Activated CD8-positive, alpha-beta T cell treated with anti-CD3 and anti-CD28 coated beads for 36 hours (primary cell): ENCODE measurements around the gene NFIA. TPM values are rescaled to one million over a fixed set of nuclear protein-coding genes. Genes with fewer than 3 reads are reported as not detected.
A peak's percentile ranks its signal among the peaks of the same experiment; 100 is the strongest.

Experiments used
- ATAC-seq: fragments of 200-7000 bp; cut with Tn5 transposase; one replicate; pipeline ENCODE4 v1.10.0; 2021; ENCODE audit warnings: mild to moderate bottlenecking, moderate library complexity
- CTCF ChIA-PET: fragments of 350-600 bp; sonication (Branson Sonifier 250); formaldehyde crosslinking; loops from one replicate; lab custom pipeline; 2021; ENCODE audit warnings: antibody characterized with exemption; lab: Charles Lee
- POLR2A ChIA-PET: fragments of 350-600 bp; sonication (Branson Sonifier 250); formaldehyde crosslinking; loops from one replicate; lab custom pipeline; 2021; ENCODE audit warnings: antibody characterized with exemption; lab: Charles Lee
- DNase-seq: peaks from one replicate; pipeline ENCODE4 v3.0.0-alpha.2; 2020
- H3K27ac Mint-ChIP-seq: one replicate; pipeline ENCODE4 v1.8.0; 2021; ENCODE audit warnings: mild to moderate bottlenecking, mixed read lengths
- H3K27me3 Mint-ChIP-seq: one replicate; pipeline ENCODE4 v1.8.0; 2021; ENCODE audit warnings: mixed read lengths
- H3K36me3 Mint-ChIP-seq: one replicate; pipeline ENCODE4 v1.8.0; 2021; ENCODE audit warnings: low read depth, mixed read lengths
- H3K4me1 Mint-ChIP-seq: one replicate; pipeline ENCODE4 v1.8.0; 2021; ENCODE audit warnings: low read depth, mixed read lengths
- H3K4me3 Mint-ChIP-seq: one replicate; pipeline ENCODE4 v1.8.0; 2021; ENCODE audit warnings: mild to moderate bottlenecking, moderate library complexity, mixed read lengths
- H3K9me3 Mint-ChIP-seq: one replicate; pipeline ENCODE4 v1.8.0; 2021; ENCODE audit warnings: mixed read lengths
- CTCF ChIP-seq: fragments of 200-600 bp; IDR thresholded peaks from one replicate; pipeline ENCODE4 v1.8.0; 2022; ENCODE audit warnings: antibody characterized with exemption, mild to moderate bottlenecking
- intact Hi-C: fragments of 100-400 bp; cut with micrococcal nuclease; formaldehyde crosslinking; loops from one replicate; pipeline ENCODE4 v1.10.0; 2022
- total RNA-seq, 2 experiments: library from RNA; stranded (reverse); gene quantifications; one replicate each; pipeline ENCODE4 v1.2.3, GENCODE V29; 2021

The NFIA gene
- total RNA-seq, 2 experiments from 2014 or later = 1.9 to 2.4 TPM

GRCh38 chr1:61250933-61251332 is 168.6 kb downstream of the NFIA start:
- POLR2A ChIA-PET = no interaction called here
- Mint-ChIP-seq H3K4me1 (peaks cover 21% of the 10 kb centered on the region), H3K36me3 (no peaks in the 10 kb centered on the region), H3K4me3 (no peak overlapping the region), H3K9me3 (no peaks in the 10 kb centered on the region), H3K27ac (no peak overlapping the region), H3K27me3 (no peaks in the 10 kb centered on the region)
- CTCF ChIA-PET = interaction anchor here (1.0 kb wide), 1 partner anchor 201 kb away, joined by 5 read pairs; no protein-coding TSS in a partner anchor
- intact Hi-C loops = no loop called here
- DNase-seq (no peak), ATAC-seq (no peak)
- TF ChIP-seq CTCF = no peak

- TF ChIP-seq CTCF = no peak
- Mint-ChIP-seq H3K27ac (no peak overlapping the region), H3K4me3 (no peak overlapping the region), H3K36me3 (no peaks in the 10 kb centered on the region), H3K9me3 (no peaks in the 10 kb centered on the region), H3K4me1 (peaks cover 21% of the 10 kb centered on the region), H3K27me3 (no peaks in the 10 kb centered on the region)
- POLR2A ChIA-PET = no interaction called here
- ATAC-seq (no peak), DNase-seq (no peak)
- intact Hi-C loops = no loop called here
- CTCF ChIA-PET = interaction anchor here (1.1 to 1.2 kb wide), 2 partner anchors 16 to 192 kb away, joined by 3 read pairs; no protein-coding TSS in a partner anchor
These were observed 170.8 kb downstream of the NFIA start for GRCh38 chr1:61253059-61253735.

GRCh38 chr1:61253912-61254633 is 171.7 kb downstream of the NFIA start:
- POLR2A ChIA-PET = no interaction called here

GRCh38 chr1:61254634-61255357 is 172.4 kb downstream of the NFIA start:
- H3K9me3 Mint-ChIP-seq = no peaks in the 10 kb centered on the region
- H3K27me3 Mint-ChIP-seq = no peaks in the 10 kb centered on the region
- no peak overlapping the region for H3K4me3 Mint-ChIP-seq
- H3K4me1 Mint-ChIP-seq = peaks cover 21% of the 10 kb centered on the region
- no peak overlapping the region for H3K27ac Mint-ChIP-seq
- no peak for TF ChIP-seq CTCF
- no peaks in the 10 kb centered on the region for H3K36me3 Mint-ChIP-seq
- intact Hi-C loops = no loop called here
- ChIA-PET CTCF (no interaction called here), POLR2A (no interaction called here)
- DNase-seq (peak; percentile 23), ATAC-seq (no peak)

More at GRCh38 chr1:61253912-61254633, 171.7 kb downstream of the NFIA start:
- DNase-seq (no peak), ATAC-seq (no peak)
- intact Hi-C loops = no loop called here
- Mint-ChIP-seq H3K9me3 (no peaks in the 10 kb centered on the region), H3K27ac (no peak overlapping the region), H3K4me3 (no peak overlapping the region), H3K36me3 (no peaks in the 10 kb centered on the region), H3K27me3 (no peaks in the 10 kb centered on the region), H3K4me1 (peaks cover 21% of the 10 kb centered on the region)
- CTCF ChIA-PET = interaction anchor here (1.2 kb wide), 1 partner anchor 191 kb away, joined by 3 read pairs; no protein-coding TSS in a partner anchor
- TF ChIP-seq CTCF = no peak
